CD8-positive, alpha-beta memory T cell (primary cell): ENCODE results near the gene LPP. TPM values are rescaled to one million over a fixed set of nuclear protein-coding genes. Genes with fewer than 3 reads are reported as not detected.
A peak's percentile ranks its signal among the peaks of the same experiment; 100 is the strongest.
"Not testable (repeated sequence)": the region's sequence is repeated elsewhere in the genome, so short reads cannot be mapped to it uniquely, and the experiment has no call there.

Experiments used
- CTCF ChIA-PET: fragments of 350-600 bp; sonication (Branson Sonifier 250); formaldehyde crosslinking; loops from one replicate; lab custom pipeline; 2021; ENCODE audit warnings: antibody characterized with exemption; lab: Charles Lee
- POLR2A ChIA-PET: fragments of 350-600 bp; sonication (Branson Sonifier 250); formaldehyde crosslinking; loops from one replicate; lab custom pipeline; 2021; ENCODE audit warnings: antibody characterized with exemption; lab: Charles Lee
- DNase-seq, 5 donors: peaks; one replicate each; pipeline versions ENCODE4 v3.0.0 to v3.0.0-alpha.2; 2020 to 2022; ENCODE audit warnings: mixed read lengths in 1 of 5
- H3K27ac ChIP-seq: one replicate; pipeline ENCODE4 v1.7.0; 2013; ENCODE audit warnings: low read depth, mild to moderate bottlenecking, low read length, moderate library complexity
- H3K27me3 ChIP-seq: 2 replicates; pipeline ENCODE4 v1.7.0; 2013; ENCODE audit warnings: low read length, mild to moderate bottlenecking; ENCODE audit not compliant: insufficient read depth, poor library complexity, severe bottlenecking
- H3K36me3 ChIP-seq: 2 replicates; pipeline ENCODE4 v1.7.0; 2013; ENCODE audit warnings: mild to moderate bottlenecking, low read length, moderate library complexity; ENCODE audit not compliant: insufficient read depth
- H3K4me1 ChIP-seq: 2 replicates; pipeline ENCODE4 v1.7.0; 2013; ENCODE audit warnings: mild to moderate bottlenecking, low read length, moderate library complexity; ENCODE audit not compliant: insufficient read depth
- H3K4me3 ChIP-seq: 2 replicates; pipeline ENCODE4 v1.7.0; 2013; ENCODE audit warnings: mild to moderate bottlenecking, low read length
- H3K9me3 ChIP-seq: 2 replicates; pipeline ENCODE4 v1.7.0; 2013; ENCODE audit warnings: mild to moderate bottlenecking, low read length
- H3K27ac Mint-ChIP-seq, 8 donors: one replicate each; pipeline ENCODE4 v1.8.0; 2020 to 2021; ENCODE audit warnings: mixed read lengths in 8 of 8, mild to moderate bottlenecking in 6 of 8, inconsistent platforms in 3 of 8, moderate library complexity in 3 of 8
- H3K27me3 Mint-ChIP-seq, 2 donors: one replicate each; pipeline ENCODE4 v1.8.0; 2020 to 2021; ENCODE audit warnings: mixed read lengths in 2 of 2, mild to moderate bottlenecking in 1 of 2, moderate library complexity in 1 of 2
- H3K36me3 Mint-ChIP-seq, 3 donors: one replicate each; pipeline ENCODE4 v1.8.0; 2020 to 2021; ENCODE audit warnings: mixed read lengths in 3 of 3, inconsistent platforms in 1 of 3, mild to moderate bottlenecking in 1 of 3
- H3K4me1 Mint-ChIP-seq, 3 donors: one replicate each; pipeline ENCODE4 v1.8.0; 2020 to 2021; ENCODE audit warnings: mixed read lengths in 3 of 3, inconsistent platforms in 1 of 3, mild to moderate bottlenecking in 1 of 3
- H3K4me3 Mint-ChIP-seq, 7 donors: one replicate each; pipeline ENCODE4 v1.8.0; 2020 to 2021; ENCODE audit warnings: mixed read lengths in 7 of 7, mild to moderate bottlenecking in 6 of 7, moderate library complexity in 4 of 7, inconsistent platforms in 2 of 7
- H3K9me3 Mint-ChIP-seq, 5 donors: one replicate each; pipeline ENCODE4 v1.8.0; 2020 to 2022; ENCODE audit warnings: mixed read lengths in 5 of 5, mild to moderate bottlenecking in 3 of 5, moderate library complexity in 2 of 5, inconsistent platforms in 1 of 5
- polyA plus RNA-seq: library from polyadenylated mRNA; unstranded; fragments of 300-500 nt; fragmentation: Illumina TruSeq; gene quantifications from one replicate; pipeline ENCODE4 v1.2.3, GENCODE V29; 2021
- total RNA-seq, 2 experiments: library from RNA; stranded (reverse); gene quantifications; one replicate each; pipeline ENCODE4 v1.2.3, GENCODE V29; 2021

Gene LPP
- total and polyA plus RNA-seq, 3 experiments from 2014 or later: 13.4 to 23.5 (median 18.0) TPM

- Histone ChIP-seq H3K9me3 (no peaks in the 10 kb centered on the region), H3K36me3 (no peaks in the 10 kb centered on the region), H3K27me3 (no peaks in the 10 kb centered on the region), H3K27ac (no peak overlapping the region), H3K4me3 (no peak overlapping the region), H3K4me1 (peaks cover 28% of the 10 kb centered on the region)
- CTCF ChIA-PET: no interaction called here
- peak overlapping the region in 3 of 8 donors; percentile 7 to 34 (median 9) for H3K27ac Mint-ChIP-seq
- POLR2A ChIA-PET: no interaction called here
- no peaks in the 10 kb centered on the region for H3K27me3 Mint-ChIP-seq
- peaks cover 0 to 3% (median 0%) of the 10 kb centered on the region in 5 donors for H3K9me3 Mint-ChIP-seq
- peaks cover 61 to 75% (median 72%) of the 10 kb centered on the region in 3 donors for H3K4me1 Mint-ChIP-seq
- H3K4me3 Mint-ChIP-seq: peak overlapping the region in 1 of 7 donors; percentile 24
- no peak for DNase-seq
- H3K36me3 Mint-ChIP-seq: peaks cover 4 to 15% (median 11%) of the 10 kb centered on the region in 3 donors
These were observed 286.5 kb downstream of the LPP start for GRCh38 chr3:188440340-188440972.

- Histone ChIP-seq H3K9me3 (no peaks in the 10 kb centered on the region), H3K27me3 (no peaks in the 10 kb centered on the region), H3K4me1 (peaks cover 28% of the 10 kb centered on the region), H3K27ac (no peak overlapping the region), H3K36me3 (no peaks in the 10 kb centered on the region), H3K4me3 (no peak overlapping the region)
- DNase-seq: no peak
- Mint-ChIP-seq H3K36me3 (peaks cover 4 to 17% (median 10%) of the 10 kb centered on the region in 3 donors), H3K27me3 (no peaks in the 10 kb centered on the region), H3K9me3 (peaks cover 0 to 3% (median 0%) of the 10 kb centered on the region in 5 donors), H3K4me1 (peaks cover 72 to 84% (median 83%) of the 10 kb centered on the region in 3 donors), H3K4me3 (peak overlapping the region in 6 of 7 donors; percentile 46 to 76 (median 62)), H3K27ac (peak overlapping the region in 7 of 8 donors; percentile 26 to 82 (median 60))
- ChIA-PET POLR2A (no interaction called here), CTCF (no interaction called here)
These were observed 288.5 kb downstream of the LPP start for GRCh38 chr3:188442430-188442829.

DNA sequence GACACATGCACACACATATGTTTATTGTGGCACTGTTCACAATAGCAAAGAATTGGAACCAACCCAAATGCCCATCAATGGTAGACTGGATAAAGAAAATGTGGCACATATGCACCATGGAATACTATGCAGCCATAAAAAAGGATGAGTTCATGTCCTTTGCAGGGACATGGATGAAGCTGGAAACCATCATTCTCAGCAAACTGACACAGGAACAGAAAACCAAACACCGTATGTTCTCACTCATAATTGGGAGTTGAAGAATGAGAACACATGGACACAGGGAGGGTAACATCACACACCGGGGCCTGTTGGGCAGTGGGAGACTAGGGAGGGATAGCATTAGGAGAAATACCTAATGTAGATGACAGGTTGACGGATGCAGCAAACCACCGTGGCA is 291.2 kb downstream of the LPP start:
- H3K27me3 Mint-ChIP-seq, H3K4me3 ChIP-seq, CTCF ChIA-PET, H3K9me3 Mint-ChIP-seq, H3K27ac ChIP-seq, H3K36me3 ChIP-seq, H3K9me3 ChIP-seq, H3K4me1 ChIP-seq, H3K27me3 ChIP-seq, DNase-seq, POLR2A ChIA-PET: not testable (repeated sequence)
- peak overlapping the region in 1 of 8 donors; percentile 47 for H3K27ac Mint-ChIP-seq
- H3K4me1 Mint-ChIP-seq: peaks cover 47 to 63% (median 59%) of the 10 kb centered on the region in 3 donors
- H3K36me3 Mint-ChIP-seq: peaks cover 4 to 17% (median 10%) of the 10 kb centered on the region in 3 donors
- peak overlapping the region in 1 of 7 donors; percentile 11 for H3K4me3 Mint-ChIP-seq

- Mint-ChIP-seq H3K4me3 (peak overlapping the region in 6 of 7 donors; percentile 4 to 70 (median 62)), H3K9me3 (peaks cover 0 to 3% (median 0%) of the 10 kb centered on the region in 5 donors), H3K27me3 (no peaks in the 10 kb centered on the region), H3K4me1 (peaks cover 40 to 56% (median 52%) of the 10 kb centered on the region in 3 donors), H3K36me3 (peaks cover 4 to 17% (median 10%) of the 10 kb centered on the region in 3 donors), H3K27ac (peak overlapping the region in 4 of 8 donors; percentile 14 to 80 (median 40))
- Histone ChIP-seq H3K9me3 (no peaks in the 10 kb centered on the region), H3K36me3 (no peaks in the 10 kb centered on the region), H3K4me3 (no peak overlapping the region), H3K27me3 (no peaks in the 10 kb centered on the region), H3K4me1 (no peaks in the 10 kb centered on the region), H3K27ac (no peak overlapping the region)
- no peak for DNase-seq
- ChIA-PET POLR2A (no interaction called here), CTCF (interaction anchor here (1.3 kb wide), 1 partner anchor 14 kb away, joined by 3 read pairs; no protein-coding TSS in a partner anchor)
These were observed 292.1 kb downstream of the LPP start for GRCh38 chr3:188446014-188446413.

- Mint-ChIP-seq H3K4me1 (peaks cover 38 to 60% (median 48%) of the 10 kb centered on the region in 3 donors), H3K9me3 (peaks cover 0 to 3% (median 0%) of the 10 kb centered on the region in 5 donors), H3K27ac (peak overlapping the region in 7 of 8 donors; percentile 21 to 80 (median 45)), H3K36me3 (peaks cover 4 to 17% (median 10%) of the 10 kb centered on the region in 3 donors), H3K4me3 (peak overlapping the region in 6 of 7 donors; percentile 4 to 70 (median 62)), H3K27me3 (no peaks in the 10 kb centered on the region)
- Histone ChIP-seq H3K27ac (no peak overlapping the region), H3K4me1 (no peaks in the 10 kb centered on the region), H3K9me3 (no peaks in the 10 kb centered on the region), H3K4me3 (no peak overlapping the region), H3K27me3 (no peaks in the 10 kb centered on the region), H3K36me3 (no peaks in the 10 kb centered on the region)
- no peak for DNase-seq
- ChIA-PET CTCF (interaction anchor here (1.3 kb wide), 1 partner anchor 15 kb away, joined by 3 read pairs; no protein-coding TSS in a partner anchor), POLR2A (no interaction called here)
These were observed 292.8 kb downstream of the LPP start for GRCh38 chr3:188446766-188447165.

- peaks cover 4 to 15% (median 10%) of the 10 kb centered on the region in 3 donors for H3K36me3 Mint-ChIP-seq
- peaks cover 22 to 50% (median 28%) of the 10 kb centered on the region in 3 donors for H3K4me1 Mint-ChIP-seq
- Histone ChIP-seq H3K27me3 (no peaks in the 10 kb centered on the region), H3K4me1 (no peaks in the 10 kb centered on the region), H3K9me3 (no peaks in the 10 kb centered on the region), H3K27ac (no peak overlapping the region), H3K4me3 (no peak overlapping the region), H3K36me3 (no peaks in the 10 kb centered on the region)
- CTCF ChIA-PET: no interaction called here
- H3K27me3 Mint-ChIP-seq: no peaks in the 10 kb centered on the region
- DNase-seq: no peak
- H3K4me3 Mint-ChIP-seq: no peak overlapping the region
- peaks cover 0 to 3% (median 0%) of the 10 kb centered on the region in 5 donors for H3K9me3 Mint-ChIP-seq
- POLR2A ChIA-PET: no interaction called here
- H3K27ac Mint-ChIP-seq: no peak overlapping the region
These were observed 294.9 kb downstream of the LPP start for GRCh38 chr3:188448813-188449212.

DNA sequence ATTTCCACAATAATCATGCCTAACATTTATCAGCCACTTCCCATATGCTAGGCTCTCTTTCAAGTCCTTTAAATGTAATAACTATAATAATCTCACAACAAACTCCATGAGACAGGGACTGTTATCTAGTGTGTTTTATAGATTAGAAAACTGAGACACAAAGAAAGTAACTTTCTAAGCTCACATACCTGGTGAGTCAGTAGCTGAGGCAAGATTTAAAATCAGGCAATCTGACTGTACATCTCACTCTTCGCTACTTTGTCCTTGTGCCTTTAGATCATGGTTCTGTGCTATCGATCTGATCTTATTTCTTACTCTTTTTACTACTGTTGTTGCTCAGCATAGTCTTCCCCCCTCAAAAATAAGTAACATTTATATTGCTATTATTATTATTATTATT is 295.5 kb downstream of the LPP start:
- Histone ChIP-seq H3K27ac (no peak overlapping the region), H3K27me3 (no peaks in the 10 kb centered on the region), H3K4me1 (no peaks in the 10 kb centered on the region), H3K36me3 (no peaks in the 10 kb centered on the region), H3K9me3 (no peaks in the 10 kb centered on the region), H3K4me3 (no peak overlapping the region)
- H3K4me3 Mint-ChIP-seq: no peak overlapping the region
- ChIA-PET POLR2A (no interaction called here), CTCF (no interaction called here)
- H3K4me1 Mint-ChIP-seq: peaks cover 22 to 47% (median 27%) of the 10 kb centered on the region in 3 donors
- H3K9me3 Mint-ChIP-seq: peaks cover 0 to 3% (median 0%) of the 10 kb centered on the region in 5 donors
- DNase-seq: no peak
- H3K27me3 Mint-ChIP-seq: no peaks in the 10 kb centered on the region
- H3K36me3 Mint-ChIP-seq: peaks cover 4 to 16% (median 11%) of the 10 kb centered on the region in 3 donors
- H3K27ac Mint-ChIP-seq: no peak overlapping the region

- H3K36me3 ChIP-seq: no peaks in the 10 kb centered on the region
- no peaks in the 10 kb centered on the region for H3K9me3 Mint-ChIP-seq
- peaks cover 0 to 15% (median 10%) of the 10 kb centered on the region in 3 donors for H3K36me3 Mint-ChIP-seq
- no peak overlapping the region for H3K4me3 Mint-ChIP-seq
- peak overlapping the region in 1 of 8 donors; percentile 30 for H3K27ac Mint-ChIP-seq
- no peaks in the 10 kb centered on the region for H3K27me3 ChIP-seq
- no peak for DNase-seq
- H3K4me1 Mint-ChIP-seq: peaks cover 3 to 25% (median 3%) of the 10 kb centered on the region in 3 donors
- ChIA-PET CTCF (no interaction called here), POLR2A (no interaction called here)
- no peaks in the 10 kb centered on the region for H3K9me3 ChIP-seq
- H3K27ac ChIP-seq: no peak overlapping the region
- no peaks in the 10 kb centered on the region for H3K27me3 Mint-ChIP-seq
- H3K4me1 ChIP-seq: no peaks in the 10 kb centered on the region
- no peak overlapping the region for H3K4me3 ChIP-seq
These were observed 298.3 kb downstream of the LPP start for GRCh38 chr3:188452158-188452772.
